ENCODE measurements around the gene SLC48A1.
"Not testable (repeated sequence)": the region's sequence is repeated elsewhere in the genome, so short reads cannot be mapped to it uniquely, and the experiment has no call there.

Gene SLC48A1

DNA sequence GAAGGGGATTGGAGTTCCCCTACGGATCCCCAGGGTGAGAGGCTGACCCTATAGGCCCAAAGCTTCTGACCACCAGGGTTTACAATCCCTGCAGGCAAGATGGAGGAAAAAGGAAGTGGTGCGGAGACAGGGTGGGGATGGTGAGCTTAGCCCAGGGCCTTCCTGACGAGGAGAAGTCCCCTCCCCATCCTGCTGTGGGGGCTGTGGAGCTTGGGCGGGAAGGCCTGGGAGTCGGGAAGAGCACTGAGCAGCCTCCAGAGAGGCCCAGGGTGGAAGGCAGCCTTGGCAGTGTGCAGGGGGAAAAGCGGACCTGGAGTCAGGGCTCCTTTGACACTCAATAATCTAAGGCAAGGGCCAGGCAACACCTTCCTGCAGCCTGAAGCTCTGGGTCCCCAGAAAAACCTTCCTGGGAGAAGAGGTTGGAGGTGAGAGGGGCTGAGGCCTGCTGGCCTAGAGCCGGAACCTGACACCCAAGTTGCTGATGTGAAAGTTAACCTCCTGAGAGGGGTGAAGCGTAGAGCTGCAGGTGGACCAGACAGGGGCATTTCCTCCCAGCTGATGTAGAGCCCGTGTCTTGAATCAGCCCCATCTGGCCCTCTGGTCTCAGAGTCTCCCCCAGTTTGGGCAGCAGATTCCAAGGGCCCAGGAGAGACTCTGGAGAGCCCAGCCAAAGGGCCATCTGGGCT is 40.6 kb downstream of the SLC48A1 start:
- no peak for DNase-seq

DNA sequence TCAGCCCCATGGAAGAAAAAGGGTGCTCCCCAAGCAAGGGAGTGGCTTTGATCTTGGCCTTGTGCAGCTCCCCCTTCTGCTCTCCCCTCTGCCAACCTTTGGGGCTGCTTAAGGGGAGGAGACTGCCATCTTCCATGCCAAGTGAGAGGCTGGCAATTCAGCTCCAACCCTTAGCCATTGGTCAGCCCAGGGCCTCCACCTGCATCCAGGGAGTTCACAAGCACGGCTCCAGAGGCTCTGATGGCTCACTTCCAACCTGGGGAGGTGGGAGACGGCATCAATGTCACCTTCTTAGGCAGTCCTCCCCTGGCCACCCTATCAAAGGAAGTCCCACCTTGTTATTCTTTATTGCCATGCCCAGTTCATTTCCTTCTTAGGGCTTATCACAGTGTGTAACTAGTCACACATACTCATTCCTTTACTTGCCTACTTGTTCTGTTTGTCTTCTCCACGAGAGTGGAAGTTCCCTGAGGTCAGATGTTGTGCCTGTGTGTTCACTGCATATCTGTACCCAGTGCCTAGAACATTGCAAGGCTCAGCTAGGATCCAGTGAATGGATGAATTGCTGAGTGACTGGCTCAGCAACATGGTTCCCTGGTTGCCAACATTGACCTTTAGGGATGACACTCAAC is 41.6 kb downstream of the SLC48A1 start:
- DNase-seq: no peak

DNA sequence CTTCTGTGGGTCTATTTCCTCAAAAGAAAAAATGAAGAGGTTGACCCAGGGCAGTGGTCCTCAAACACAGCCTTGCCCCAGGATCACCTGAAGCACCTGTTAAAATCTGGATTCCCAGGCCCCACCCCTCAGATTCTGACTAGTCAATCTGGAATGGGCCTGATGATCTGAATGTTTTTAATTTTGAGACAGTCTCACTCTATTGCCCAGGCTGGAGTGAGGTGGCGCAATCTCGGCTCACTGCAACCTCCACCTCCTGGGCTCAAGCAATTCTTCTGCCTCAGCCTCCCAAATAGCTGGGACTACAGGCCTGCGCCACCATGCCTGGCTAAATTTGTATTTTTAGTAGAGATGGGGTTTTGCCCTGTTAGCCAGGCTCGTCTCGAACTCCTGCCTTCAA is 42.4 kb downstream of the SLC48A1 start:
- DNase-seq: not testable (repeated sequence)

DNA sequence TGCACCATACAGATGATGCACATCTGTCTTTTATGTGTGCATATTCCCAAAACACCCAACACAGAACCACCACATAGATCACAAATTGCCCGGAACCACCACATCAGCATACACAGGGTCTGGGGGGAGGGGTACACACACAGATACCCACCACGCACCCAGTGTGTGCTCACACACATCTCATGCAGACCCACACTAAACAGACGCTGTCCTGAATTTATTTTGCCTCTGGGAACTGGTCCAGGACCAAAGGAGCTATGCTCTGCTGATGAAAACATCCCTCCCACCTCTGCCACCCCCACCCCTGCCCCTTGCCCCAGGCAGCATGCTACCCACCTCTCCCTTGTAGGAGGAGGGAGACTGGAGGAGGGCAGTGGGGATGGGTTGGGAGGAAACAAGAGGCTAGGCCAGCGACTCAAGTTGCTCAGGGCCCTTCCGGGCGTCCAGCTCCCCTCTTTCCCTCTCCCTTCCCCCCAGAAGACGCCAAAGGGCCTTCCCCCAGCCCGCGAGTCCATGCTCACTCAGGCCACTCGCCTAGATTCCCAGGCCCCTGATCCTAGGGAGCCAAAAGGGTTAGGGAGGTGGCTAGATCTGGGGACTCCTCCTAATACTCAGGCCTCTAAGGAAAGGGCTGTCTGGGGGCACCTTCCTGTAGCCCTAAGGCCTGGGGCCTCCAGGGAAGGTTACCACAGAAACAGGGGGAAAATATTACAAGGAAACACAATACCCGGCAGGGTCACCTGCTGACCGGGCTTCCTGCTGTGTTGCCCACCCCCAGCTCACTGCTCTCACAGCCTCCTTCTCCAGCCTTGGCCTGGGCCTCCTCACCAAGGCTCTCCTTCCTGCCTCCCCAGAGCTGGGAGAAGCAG is 43.6 kb downstream of the SLC48A1 start:
- DNase-seq: no peak

DNA sequence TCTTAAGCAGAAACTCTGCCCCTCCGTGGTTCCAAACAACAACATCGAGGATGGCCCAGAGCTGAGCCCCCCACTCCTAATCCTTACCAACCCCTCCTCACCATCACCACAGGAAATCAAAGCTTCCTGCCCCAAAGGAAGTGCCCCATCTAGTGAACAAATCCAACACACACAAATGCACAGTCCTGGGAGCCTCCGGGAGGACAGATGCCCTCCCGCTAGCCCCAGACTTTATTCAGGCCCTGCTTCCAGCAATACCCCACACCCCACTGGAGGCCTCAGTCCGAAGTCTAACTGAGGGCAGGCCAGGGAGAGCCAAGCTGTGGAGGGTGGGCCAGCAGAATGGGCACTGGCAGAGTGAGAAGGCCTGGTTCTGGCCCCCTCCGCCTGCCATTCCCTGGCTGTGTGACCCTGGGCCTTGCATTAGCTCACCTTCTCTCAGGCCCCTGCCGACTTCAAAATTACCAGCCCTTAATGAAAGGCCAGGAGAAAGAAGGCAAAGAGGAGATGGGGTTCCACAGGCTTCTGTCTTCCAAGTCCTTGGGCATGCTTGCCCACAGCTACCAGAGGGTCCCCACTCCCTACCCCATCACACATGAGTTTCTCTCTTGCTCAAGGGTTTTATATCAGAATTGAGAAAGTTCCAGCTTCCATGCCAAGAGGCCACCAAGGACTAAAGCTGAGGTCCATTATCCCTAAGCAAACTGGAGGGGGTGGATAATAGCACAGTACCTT is 44.4 kb downstream of the SLC48A1 start:
- no peak for DNase-seq

DNA sequence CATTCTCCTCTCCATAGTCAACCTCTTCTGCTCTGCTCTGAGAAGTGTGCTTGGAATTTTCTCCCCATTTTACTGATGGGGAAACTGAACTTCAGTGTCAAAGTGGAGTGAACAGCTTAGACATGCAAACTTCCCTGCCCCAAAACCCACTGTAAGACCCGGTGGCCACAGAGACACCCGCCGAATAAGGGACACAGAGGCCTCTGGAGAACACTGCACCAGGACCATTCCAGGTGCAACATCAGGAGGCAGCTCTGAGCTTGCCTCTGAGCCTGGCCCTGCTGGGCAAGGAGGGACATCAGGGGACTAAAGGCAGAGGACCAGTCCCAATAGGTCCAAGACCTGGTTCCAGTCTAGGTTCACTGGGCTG is 45.0 kb downstream of the SLC48A1 start:
- DNase-seq: no peak

DNA sequence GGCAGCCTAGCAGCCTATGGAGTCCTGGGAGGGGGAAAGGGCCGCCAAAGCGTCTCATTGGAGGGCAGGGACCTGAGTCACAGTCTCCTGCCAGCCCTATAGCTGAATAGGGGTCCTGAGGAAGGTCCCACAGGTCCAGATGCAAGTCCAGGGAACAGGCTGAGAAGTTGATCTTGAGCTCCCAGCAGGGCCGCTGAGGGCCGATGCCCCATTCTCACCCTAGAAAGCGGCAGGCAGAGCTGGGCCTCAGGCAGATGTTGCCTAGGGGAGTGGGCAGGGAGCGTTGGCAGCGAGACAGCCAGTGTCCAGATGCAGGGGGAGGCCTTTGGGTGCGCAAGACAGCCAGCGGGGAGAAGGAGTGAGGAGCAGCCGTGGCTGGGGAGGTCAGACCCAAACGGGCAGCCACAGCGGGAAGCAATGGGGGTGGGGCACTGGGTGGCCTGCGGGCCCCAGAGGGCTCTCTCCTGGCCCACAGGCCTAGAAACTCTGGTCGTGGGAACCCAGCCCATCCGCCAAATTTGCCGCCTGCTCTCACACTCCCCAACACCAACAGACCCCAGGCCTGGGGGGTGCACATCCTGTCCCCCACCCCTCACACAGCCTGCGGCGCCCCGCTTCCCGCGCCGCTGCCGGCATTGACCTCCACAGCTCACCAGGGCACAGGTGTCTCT is 45.6 kb downstream of the SLC48A1 start:
- peak; percentile 55 for DNase-seq

DNA sequence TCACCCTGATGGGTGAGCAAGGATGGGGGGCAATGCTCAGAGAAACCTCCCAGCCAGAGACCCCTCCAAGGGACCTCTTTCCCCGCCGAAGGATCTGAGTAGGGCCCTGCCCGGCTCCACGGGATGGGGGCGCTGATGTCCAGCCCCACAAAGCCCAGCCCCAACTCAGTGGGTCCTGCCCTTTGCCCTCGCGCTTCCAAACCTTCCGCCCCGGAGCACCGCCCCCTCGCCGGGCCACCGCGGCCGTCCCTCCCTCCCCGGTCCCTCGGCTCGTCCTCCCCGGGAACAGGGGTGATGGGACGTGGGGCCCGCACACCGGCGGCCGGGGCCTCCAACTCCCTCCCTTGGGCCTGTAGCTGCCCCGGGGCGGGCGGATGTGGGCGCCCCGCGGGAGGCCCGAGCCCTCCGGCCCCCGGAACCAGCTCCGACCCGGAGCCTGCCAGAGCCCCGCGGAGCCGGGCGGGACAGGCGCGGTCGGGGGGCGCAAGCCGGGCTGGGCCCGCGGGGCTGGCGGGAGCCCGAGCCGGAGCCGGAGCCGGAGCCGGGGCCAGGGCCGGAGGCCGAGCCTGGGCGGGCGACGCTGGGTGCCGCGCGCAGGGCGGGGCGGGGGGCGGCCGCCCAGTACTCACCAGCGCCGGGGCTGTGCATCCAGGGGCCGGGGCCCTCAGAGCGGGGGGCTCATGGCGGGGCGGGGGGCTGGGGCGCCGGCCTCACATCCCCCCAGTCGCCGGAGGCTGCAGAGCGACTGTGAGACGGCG is 46.3 kb downstream of the SLC48A1 start:
- peak; percentile 80 for DNase-seq

DNA sequence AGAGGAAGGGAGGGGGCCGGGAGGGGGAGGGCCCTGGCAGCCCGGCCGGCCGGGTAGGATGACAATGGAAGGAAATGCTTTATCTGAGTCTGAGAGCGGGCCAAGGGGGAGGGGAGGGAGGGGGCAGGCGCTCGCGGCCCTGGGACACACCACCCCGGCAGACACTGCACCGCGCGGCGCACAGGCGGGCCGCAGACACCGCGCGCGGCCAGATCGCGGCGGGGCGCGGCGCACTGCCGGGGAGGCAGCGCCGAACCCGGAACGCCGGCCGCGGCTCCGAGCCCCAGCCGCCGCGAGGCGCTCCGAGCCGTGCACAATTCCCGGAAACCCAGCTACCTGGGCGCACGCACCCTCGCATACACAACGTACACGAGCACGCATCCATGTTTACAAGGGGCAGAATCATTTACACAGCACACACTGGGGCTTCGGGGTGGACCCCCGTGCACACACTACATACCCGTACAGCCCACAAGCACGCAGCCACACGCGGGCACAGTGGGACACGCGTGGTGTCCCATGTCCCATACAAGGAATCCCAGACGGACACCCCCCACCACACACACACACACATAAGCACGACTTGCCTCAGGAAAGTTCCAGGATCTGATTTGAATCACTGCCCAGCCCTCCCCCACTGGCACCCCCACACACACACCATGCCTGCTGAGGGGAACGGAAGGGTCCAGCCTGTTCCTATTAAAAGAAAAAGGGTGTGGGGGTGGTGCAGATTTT is 47.0 kb downstream of the SLC48A1 start, which contains the start of gene HDAC7:
Gene HDAC7, minus strand, starts transcription at position 8 of the 735 bp plus-strand sequence. CDS start 118 bp downstream, outside the sequence.
- peak; percentile 89 for DNase-seq

DNA sequence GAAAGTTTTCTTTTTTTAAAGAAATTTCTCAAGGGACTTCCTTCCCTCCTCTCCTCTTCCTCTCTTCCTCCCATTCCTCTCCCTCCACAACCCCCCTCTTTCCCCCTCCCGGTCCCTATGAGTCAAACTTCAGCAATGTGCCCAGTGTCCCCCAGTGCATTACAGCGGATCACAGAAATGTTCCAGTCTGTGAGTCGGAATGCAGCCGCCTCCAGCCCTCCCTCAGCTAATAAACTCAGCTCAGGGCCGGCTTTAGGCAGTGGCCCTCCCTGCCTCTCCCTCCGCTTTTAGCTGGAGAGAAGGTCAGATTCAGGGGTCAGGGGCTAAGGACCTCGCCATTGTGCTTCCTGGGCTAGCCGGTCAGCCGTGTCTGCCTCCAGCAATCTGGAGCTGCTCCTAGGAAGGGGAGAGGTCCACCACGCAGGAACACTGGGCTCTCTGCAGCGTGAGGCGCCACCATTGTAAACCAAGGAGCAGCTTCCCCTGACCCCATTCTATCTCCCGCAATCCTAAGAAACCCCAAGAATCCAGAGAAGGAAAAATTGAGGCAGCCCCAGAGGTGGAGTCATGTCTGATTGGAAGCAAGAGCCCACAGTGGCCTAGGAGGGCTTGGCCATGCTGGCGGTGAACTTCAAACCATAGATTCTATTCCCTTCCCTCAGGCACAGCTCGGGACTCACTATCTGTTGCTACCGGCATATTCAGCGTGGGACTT is 47.8 kb downstream of the SLC48A1 start:
- DNase-seq: peak; percentile 90

DNA sequence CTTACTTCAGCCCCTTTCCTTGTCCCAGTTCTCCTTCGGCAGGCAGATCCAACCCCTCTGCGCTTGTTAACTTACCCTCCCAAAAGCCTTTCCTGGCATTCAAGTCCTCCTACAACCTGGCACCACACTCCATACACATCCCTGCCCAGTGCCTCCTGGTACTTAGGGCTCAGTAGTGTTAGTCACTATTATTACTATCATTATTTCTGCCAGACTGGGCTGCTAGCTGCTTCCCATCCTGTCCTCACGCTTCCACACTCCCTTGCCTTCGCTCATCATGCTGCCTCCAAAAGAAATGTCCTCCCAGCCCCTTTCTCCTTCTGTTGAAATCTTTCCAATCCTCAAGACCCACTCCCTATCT is 48.3 kb downstream of the SLC48A1 start:
- no peak for DNase-seq

DNA sequence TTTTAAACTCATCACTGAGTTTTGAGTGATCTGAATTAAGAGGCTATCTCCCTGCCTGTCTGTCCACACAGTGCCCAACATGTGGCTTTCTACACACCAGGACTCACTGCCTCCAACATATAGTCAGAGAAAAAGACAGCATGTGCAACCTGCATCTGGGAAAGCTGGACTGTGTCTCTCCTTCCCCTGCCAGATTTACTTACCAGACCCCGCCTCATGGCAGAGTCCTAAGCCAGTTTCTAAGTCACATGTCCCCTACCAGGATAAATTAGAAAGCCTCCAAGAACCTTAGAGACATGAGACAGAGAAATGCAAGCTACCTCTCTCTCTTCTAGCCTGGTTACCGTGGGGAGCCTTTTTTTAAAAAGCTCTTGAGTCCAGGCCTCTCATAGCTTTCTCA is 49.4 kb downstream of the SLC48A1 start:
- no peak for DNase-seq

DNA sequence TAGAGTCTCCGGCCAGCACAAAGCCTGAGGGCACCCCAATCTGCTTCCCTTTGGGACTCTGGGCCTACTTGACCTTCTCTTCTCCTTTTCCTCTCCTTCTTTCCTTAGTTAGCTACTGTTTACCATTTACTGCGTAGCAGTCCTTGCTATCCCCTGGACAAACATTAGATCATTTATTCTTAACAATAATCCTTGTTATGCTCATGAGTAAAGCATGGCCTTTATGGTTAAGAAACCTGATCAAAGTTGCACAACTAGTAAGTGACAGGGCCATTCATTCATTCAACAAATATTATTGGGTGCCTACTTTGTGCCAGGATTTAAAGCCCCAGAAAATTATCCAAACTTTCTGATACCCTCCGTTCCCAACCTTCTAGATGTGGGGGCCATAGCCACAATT is 49.8 kb downstream of the SLC48A1 start:
- DNase-seq: no peak

DNA sequence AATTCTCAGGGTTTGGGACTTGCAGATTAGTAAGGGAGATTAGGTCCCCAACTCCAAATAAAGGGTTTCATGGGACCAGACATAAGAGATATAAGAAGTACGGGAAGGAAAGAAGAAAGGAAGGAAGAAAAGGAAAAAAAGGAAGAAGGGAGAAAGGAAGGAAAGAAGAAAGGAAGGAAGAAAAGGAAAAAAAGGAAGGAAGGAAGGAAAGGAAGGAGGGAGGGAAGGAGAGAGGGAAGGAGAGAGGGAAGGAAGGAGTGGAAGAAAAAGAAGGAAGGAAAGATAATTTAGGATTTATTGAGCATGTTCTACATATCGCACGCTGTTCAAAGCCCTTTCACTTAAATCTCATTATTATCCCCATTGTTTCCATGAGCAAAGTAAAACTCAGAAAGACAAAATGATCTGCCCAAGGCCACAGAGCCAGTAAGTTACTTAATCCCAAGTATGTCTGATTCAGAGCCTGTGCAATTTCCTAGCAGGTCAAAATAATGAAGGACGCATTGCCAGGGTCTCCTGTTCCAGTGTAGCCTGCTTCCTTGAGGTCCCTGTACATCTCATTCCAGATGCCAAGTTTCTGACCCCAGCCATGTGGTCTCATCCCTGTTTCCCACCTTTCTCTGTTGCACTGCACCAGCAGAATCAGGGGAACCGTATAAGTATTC is 50.5 kb downstream of the SLC48A1 start:
- no peak for DNase-seq

DNA sequence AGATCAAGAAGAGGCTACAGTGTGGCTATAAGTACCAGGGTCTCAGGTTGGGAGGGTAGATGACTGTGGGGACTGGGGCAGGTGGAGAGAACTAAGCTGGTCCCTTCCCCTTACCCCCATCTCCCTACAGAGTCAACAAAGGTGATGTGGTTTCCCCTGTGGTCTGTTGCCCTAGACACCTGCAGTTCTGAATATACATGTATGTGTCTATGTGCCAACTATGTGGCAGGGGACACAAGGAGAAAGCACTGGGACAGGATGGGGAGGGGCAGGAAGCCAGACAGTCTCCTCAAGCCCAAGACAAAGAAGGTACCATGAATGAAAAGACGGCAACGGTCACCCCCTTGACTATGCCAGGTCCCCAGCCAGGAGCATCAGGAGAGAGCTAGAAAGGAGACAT is 51.2 kb downstream of the SLC48A1 start:
- no peak for DNase-seq

DNA sequence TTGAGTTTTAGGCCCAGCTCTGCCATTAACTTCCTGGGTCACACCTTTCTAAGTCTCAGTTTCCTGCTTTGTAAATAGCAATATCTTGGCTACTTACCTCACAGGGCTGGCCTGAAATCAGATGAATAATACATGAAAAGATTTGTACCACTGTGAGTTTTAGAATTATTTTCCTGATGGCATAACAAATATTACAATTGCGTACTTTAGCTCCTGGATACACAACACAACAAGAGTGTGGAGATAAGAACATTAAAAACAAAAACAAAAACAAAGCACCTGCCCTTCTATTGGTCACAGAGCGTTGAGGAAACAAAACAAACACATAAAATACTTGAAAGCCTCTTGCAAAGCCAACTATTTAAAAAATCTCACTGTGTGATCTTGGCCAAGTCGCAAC is 51.6 kb downstream of the SLC48A1 start:
- DNase-seq: no peak

DNA sequence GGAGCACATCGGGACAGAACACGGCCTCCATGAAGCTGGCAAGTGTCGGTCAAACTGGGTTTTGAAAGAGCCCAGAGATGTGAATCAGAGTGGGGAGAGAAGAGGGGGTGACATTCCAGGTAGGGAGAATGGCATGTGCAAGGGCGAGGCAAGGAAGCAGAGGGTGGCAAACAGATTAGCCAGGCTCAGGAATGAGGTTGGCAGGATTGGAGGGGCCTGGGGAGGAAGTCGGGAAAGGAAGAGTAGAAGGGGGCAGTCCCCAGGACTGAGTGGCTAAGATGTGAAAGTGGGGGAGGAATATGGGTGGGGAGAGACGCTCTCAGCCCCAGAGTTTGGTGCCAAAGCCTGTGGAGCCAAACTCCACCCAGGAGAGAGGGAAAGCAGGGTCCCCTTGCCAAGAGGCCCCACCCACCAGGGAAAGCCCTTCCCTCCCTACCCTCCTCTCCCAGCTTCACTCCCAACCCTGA is 52.2 kb downstream of the SLC48A1 start:
- peak; percentile 37 for DNase-seq

DNA sequence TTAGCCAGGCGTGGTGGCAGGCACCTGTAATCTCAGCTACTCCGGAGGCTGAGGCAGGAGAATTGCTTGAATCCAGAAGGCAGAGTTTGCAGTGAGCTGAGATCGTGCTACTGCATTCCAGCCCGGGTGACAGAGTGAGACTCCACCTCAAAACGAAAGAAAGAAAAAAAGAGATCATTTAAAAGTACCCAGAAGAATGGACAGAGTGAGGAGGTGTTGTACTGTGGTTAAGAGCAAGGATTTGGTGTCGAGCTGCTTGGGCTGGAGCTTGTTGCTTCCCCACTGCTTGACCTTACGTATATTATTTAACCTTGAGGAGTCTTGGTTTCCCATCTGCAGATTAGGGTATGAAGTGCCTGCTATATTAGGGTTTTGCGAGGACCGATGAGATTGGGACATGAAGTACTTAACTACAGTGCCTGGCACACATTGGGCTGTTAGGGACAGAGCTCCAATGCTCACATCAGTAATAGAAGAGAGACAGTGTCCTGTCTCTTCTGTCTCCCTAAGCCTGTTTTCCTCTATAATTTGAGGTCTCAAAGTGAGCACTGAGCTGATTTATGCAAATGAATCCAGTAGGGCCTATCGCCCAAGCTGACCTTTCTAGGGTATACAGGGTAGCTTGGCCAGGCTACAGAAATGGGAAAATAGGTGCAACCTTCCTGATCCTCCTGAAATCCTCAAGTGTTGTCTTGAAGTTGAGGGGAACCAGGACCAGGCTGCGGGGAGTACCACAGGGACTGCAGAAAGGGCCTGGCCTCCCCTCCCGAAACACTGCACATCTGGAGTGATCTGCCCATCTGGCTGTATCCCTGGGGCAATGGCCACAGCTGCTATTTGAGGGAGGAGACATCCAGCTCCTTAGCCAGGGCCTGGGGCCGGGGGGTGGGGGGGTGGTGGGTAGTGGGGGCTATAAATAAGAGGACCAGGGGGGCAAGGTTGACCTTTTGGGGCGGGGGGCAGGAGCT is 55.3 kb downstream of the SLC48A1 start:
- no peak for DNase-seq

Measured in eye (tissue), 1 donor.